GM12878 (cell line): ENCODE measurements around the gene RGS1.

Experiments
- IRF3 ChIP-seq: fragments of 450-650 bp; IDR thresholded peaks from 2 replicates; pipeline ENCODE4 v1.6.1; 2014; ENCODE audit warnings: mild to moderate bottlenecking
- SIN3A ChIP-seq: IDR thresholded peaks from 2 replicates; pipeline ENCODE4 v1.6.1; 2012; ENCODE audit warnings: low read depth, low read length, improper control_type of control experiment
- YBX1 ChIP-seq: fragments of 450-650 bp; IDR thresholded peaks from 2 replicates; pipeline ENCODE4 v1.6.1; 2016; ENCODE audit warnings: antibody characterized with exemption
- ZZZ3 ChIP-seq: IDR thresholded peaks from 2 replicates; pipeline ENCODE4 v1.6.1; 2011; ENCODE audit warnings: low read depth; ENCODE audit not compliant: control insufficient read depth, insufficient read length
- TF ChIP-seq, protein P1 (sequence below): fragments of 450-650 bp; conservative IDR thresholded peaks from 2 replicates; pipeline ENCODE4 v1.6.1; 2017; ENCODE audit warnings: mild to moderate bottlenecking, moderate library complexity
- TF ChIP-seq, protein P2 (sequence below), 3 experiments: IDR thresholded peaks in 2 of 3; conservative IDR thresholded peaks in 1 of 3; 2 replicates each; pipeline ENCODE4 v1.5.1; 2011; ENCODE audit warnings: low read depth in 3 of 3, low read length in 3 of 3, mild to moderate bottlenecking in 3 of 3, control low read depth in 2 of 3, moderate library complexity in 2 of 3, inconsistent platforms in 1 of 3, mixed read lengths in 1 of 3; ENCODE audit not compliant: control insufficient read depth in 2 of 3, insufficient read depth in 1 of 3; ENCODE audit errors: extremely low read depth in 1 of 3

DNA sequence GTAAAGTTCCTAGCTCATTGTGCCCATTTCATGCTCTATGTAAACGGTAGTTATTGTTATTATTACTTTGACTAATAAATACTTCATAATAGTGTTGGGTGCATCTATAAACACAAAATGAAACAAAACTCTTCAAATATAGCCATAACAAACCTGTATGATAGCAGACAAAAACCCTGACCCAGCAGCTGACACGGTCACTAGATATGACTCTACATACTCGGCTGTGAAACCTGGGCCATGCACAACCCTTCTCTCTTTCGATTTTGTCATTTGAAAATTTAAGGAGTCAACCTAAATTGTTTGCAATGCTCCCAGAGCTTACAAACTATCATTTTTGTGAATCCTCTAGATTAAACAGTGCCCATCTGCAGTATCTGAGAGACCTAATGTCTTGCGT is 52.3 kb downstream of the RGS1 start:
- no peak for TF ChIP-seq YBX1
- TF ChIP-seq, protein P1, sequence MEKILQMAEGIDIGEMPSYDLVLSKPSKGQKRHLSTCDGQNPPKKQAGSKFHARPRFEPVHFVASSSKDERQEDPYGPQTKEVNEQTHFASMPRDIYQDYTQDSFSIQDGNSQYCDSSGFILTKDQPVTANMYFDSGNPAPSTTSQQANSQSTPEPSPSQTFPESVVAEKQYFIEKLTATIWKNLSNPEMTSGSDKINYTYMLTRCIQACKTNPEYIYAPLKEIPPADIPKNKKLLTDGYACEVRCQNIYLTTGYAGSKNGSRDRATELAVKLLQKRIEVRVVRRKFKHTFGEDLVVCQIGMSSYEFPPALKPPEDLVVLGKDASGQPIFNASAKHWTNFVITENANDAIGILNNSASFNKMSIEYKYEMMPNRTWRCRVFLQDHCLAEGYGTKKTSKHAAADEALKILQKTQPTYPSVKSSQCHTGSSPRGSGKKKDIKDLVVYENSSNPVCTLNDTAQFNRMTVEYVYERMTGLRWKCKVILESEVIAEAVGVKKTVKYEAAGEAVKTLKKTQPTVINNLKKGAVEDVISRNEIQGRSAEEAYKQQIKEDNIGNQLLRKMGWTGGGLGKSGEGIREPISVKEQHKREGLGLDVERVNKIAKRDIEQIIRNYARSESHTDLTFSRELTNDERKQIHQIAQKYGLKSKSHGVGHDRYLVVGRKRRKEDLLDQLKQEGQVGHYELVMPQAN, result no peak
- no peak for TF ChIP-seq SIN3A
- TF ChIP-seq, protein P2, sequence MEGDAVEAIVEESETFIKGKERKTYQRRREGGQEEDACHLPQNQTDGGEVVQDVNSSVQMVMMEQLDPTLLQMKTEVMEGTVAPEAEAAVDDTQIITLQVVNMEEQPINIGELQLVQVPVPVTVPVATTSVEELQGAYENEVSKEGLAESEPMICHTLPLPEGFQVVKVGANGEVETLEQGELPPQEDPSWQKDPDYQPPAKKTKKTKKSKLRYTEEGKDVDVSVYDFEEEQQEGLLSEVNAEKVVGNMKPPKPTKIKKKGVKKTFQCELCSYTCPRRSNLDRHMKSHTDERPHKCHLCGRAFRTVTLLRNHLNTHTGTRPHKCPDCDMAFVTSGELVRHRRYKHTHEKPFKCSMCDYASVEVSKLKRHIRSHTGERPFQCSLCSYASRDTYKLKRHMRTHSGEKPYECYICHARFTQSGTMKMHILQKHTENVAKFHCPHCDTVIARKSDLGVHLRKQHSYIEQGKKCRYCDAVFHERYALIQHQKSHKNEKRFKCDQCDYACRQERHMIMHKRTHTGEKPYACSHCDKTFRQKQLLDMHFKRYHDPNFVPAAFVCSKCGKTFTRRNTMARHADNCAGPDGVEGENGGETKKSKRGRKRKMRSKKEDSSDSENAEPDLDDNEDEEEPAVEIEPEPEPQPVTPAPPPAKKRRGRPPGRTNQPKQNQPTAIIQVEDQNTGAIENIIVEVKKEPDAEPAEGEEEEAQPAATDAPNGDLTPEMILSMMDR (IDR thresholded peaks at IDR 0.05 in 2 of 3, conservative IDR thresholded peaks at IDR 0.05 in 1 of 3; ENCODE audit: control insufficient read depth in 2 of 3, extremely low read depth in 1 of 3, insufficient read depth in 1 of 3, low read depth in 3 of 3, low read length in 3 of 3), result no peak
- TF ChIP-seq IRF3, result no peak
- TF ChIP-seq ZZZ3, result no peak
